Thymus (tissue), 11 donors: ENCODE results near the gene WNT9A. TPM values are rescaled to one million over a fixed set of nuclear protein-coding genes. Genes with fewer than 3 reads are reported as not detected.
A peak's percentile ranks its signal among the peaks of the same experiment; 100 is the strongest.

Source experiments
- DNase-seq, 9 donors: peaks; one replicate each; pipeline ENCODE4 v3.0.0-alpha.2; 2013; ENCODE audit warnings: low spot score in 9 of 9, low read depth in 6 of 9, missing footprints in 1 of 9
- H3K27ac ChIP-seq, 2 donors: one replicate each; pipeline ENCODE4 v1.5.1; 2013; ENCODE audit warnings: control low read depth in 1 of 2, low read depth in 1 of 2, low read length in 1 of 2, mild to moderate bottlenecking in 1 of 2, moderate library complexity in 1 of 2
- H3K27me3 ChIP-seq, 2 donors: one replicate each; pipeline ENCODE4 v1.5.1; 2013; ENCODE audit warnings: low read length in 1 of 2; ENCODE audit not compliant: control insufficient read depth in 2 of 2, insufficient read depth in 1 of 2
- H3K36me3 ChIP-seq, 2 donors: one replicate each; pipeline ENCODE4 v1.5.1; 2013; ENCODE audit warnings: low read length in 1 of 2, mild to moderate bottlenecking in 1 of 2, moderate library complexity in 1 of 2; ENCODE audit not compliant: control insufficient read depth in 2 of 2, insufficient read depth in 2 of 2
- H3K4me1 ChIP-seq, 2 donors: one replicate each; pipeline ENCODE4 v1.5.1; 2013; ENCODE audit warnings: low read length in 2 of 2; ENCODE audit not compliant: control insufficient read depth in 2 of 2, insufficient read depth in 2 of 2
- H3K4me3 ChIP-seq, 2 donors: one replicate each; pipeline ENCODE4 v1.5.1; 2013; ENCODE audit warnings: low read length in 2 of 2, control low read depth in 1 of 2, mild to moderate bottlenecking in 1 of 2
- H3K9me3 ChIP-seq, 2 donors: one replicate each; pipeline ENCODE4 v1.5.1; 2013; ENCODE audit warnings: low read length in 1 of 2, mild to moderate bottlenecking in 1 of 2; ENCODE audit not compliant: control insufficient read depth in 2 of 2, insufficient read depth in 1 of 2
- WGBS: extraction: QIAGEN DNeasy Blood & Tissue Kit; methylation state at CpG from one replicate; pipeline ENCODE4 v1.1.7; 2013; 5-methylcytosine and 5-hydroxymethylcytosine counted together
- polyA plus RNA-seq: library from polyadenylated mRNA; stranded (reverse); fragments of 200-250 nt; gene quantifications from one replicate; pipeline ENCODE4 v1.2.3, GENCODE V29; 2013
- total RNA-seq: library from RNA; stranded (reverse); fragments of 120-200 nt; gene quantifications from one replicate; pipeline ENCODE4 v1.2.4, GENCODE V29; 2013
- donor health status: healthy.

WNT9A gene
- total and polyA plus RNA-seq, 2 donors = 0.24 to 2.9 TPM

GRCh38 chr1:227889863-227890405, 57.8 kb downstream of the WNT9A start:
- H3K36me3 ChIP-seq = no peaks in the 10 kb centered on the region
- no peak overlapping the region for H3K4me3 ChIP-seq
- H3K4me1 ChIP-seq = peaks cover 13 to 31% of the 10 kb centered on the region in 2 donors
- no peaks in the 10 kb centered on the region for H3K9me3 ChIP-seq
- H3K27ac ChIP-seq = no peak overlapping the region
- peaks cover 2 to 42% of the 10 kb centered on the region in 2 donors for H3K27me3 ChIP-seq
- no peak for DNase-seq
- 94% methylated on average over 13 of the region's 13 CpGs for WGBS

GRCh38 chr1:227889047-227889862, 58.5 kb downstream of the WNT9A start:
- no peak overlapping the region for H3K27ac ChIP-seq
- DNase-seq = no peak
- H3K27me3 ChIP-seq = peaks cover 2 to 42% of the 10 kb centered on the region in 2 donors
- no peaks in the 10 kb centered on the region for H3K36me3 ChIP-seq
- H3K4me1 ChIP-seq = peaks cover 13 to 33% of the 10 kb centered on the region in 2 donors
- H3K4me3 ChIP-seq = no peak overlapping the region
- H3K9me3 ChIP-seq = no peaks in the 10 kb centered on the region
- 89% methylated on average over 14 of the region's 14 CpGs for WGBS

GRCh38 chr1:227888404-227889046, 59.2 kb downstream of the WNT9A start:
- Histone ChIP-seq H3K4me3 (no peak overlapping the region), H3K4me1 (peaks cover 13 to 33% of the 10 kb centered on the region in 2 donors), H3K9me3 (no peaks in the 10 kb centered on the region), H3K36me3 (no peaks in the 10 kb centered on the region), H3K27ac (no peak overlapping the region), H3K27me3 (peaks cover 2 to 42% of the 10 kb centered on the region in 2 donors)
- no peak for DNase-seq
- WGBS = 96% methylated on average over 8 of the region's 8 CpGs

GRCh38 chr1:227887697-227888403, 59.9 kb downstream of the WNT9A start:
- Histone ChIP-seq H3K36me3 (no peaks in the 10 kb centered on the region), H3K27me3 (peaks cover 2 to 42% of the 10 kb centered on the region in 2 donors), H3K4me1 (peaks cover 13 to 33% of the 10 kb centered on the region in 2 donors), H3K4me3 (peak overlapping the region; percentile 40 to 57), H3K27ac (peak overlapping the region in 1 of 2 donors; percentile 82), H3K9me3 (no peaks in the 10 kb centered on the region)
- peak in 2 of 9 donors; percentile 24 to 38 for DNase-seq
- 45% methylated on average over 40 of the region's 40 CpGs for WGBS

GRCh38 chr1:227886993-227887696, 60.6 kb downstream of the WNT9A start:
- peak in 4 of 9 donors; percentile 19 to 55 (median 37) for DNase-seq
- Histone ChIP-seq H3K4me3 (peak overlapping the region; percentile 40 to 57), H3K27me3 (peaks cover 2 to 42% of the 10 kb centered on the region in 2 donors), H3K36me3 (no peaks in the 10 kb centered on the region), H3K27ac (peak overlapping the region; percentile 18 to 82), H3K4me1 (peaks cover 13 to 33% of the 10 kb centered on the region in 2 donors), H3K9me3 (no peaks in the 10 kb centered on the region)
- 6% methylated on average over 30 of the region's 30 CpGs for WGBS

- DNase-seq = no peak
- H3K4me1 ChIP-seq = peaks cover 13 to 33% of the 10 kb centered on the region in 2 donors
- peaks cover 2 to 42% of the 10 kb centered on the region in 2 donors for H3K27me3 ChIP-seq
- no peaks in the 10 kb centered on the region for H3K9me3 ChIP-seq
- H3K36me3 ChIP-seq = no peaks in the 10 kb centered on the region
- WGBS = 34% methylated on average over 18 of the region's 18 CpGs
- H3K4me3 ChIP-seq = peak overlapping the region; percentile 40 to 57
- H3K27ac ChIP-seq = peak overlapping the region in 1 of 2 donors; percentile 82
Measured at GRCh38 chr1:227886503-227886961, 61.2 kb downstream of the WNT9A start.

- peak overlapping the region in 1 of 2 donors; percentile 77 for H3K27ac ChIP-seq
- peaks cover 2 to 42% of the 10 kb centered on the region in 2 donors for H3K27me3 ChIP-seq
- no peaks in the 10 kb centered on the region for H3K9me3 ChIP-seq
- DNase-seq = no peak
- 74% methylated on average over 14 of the region's 14 CpGs for WGBS
- H3K36me3 ChIP-seq = no peaks in the 10 kb centered on the region
- peaks cover 13 to 33% of the 10 kb centered on the region in 2 donors for H3K4me1 ChIP-seq
- H3K4me3 ChIP-seq = no peak overlapping the region
Measured at GRCh38 chr1:227885648-227886502, 61.9 kb downstream of the WNT9A start.
